GM06990 (cell line): ENCODE measurements around the gene FBXL13.
"Not testable (repeated sequence)": the region's sequence is repeated elsewhere in the genome, so short reads cannot be mapped to it uniquely, and the experiment has no call there.

Source experiments
- DNase-seq: peaks from one replicate; pipeline ENCODE4 v3.0.0-alpha.2; 2011; ENCODE audit not compliant: insufficient read length; ENCODE audit errors: extremely low read depth
- H3K27me3 ChIP-seq: replicated peaks from 2 replicates; pipeline ENCODE4 v1.6.0; 2011; ENCODE audit warnings: low read length; ENCODE audit not compliant: control insufficient read depth, insufficient read depth
- H3K36me3 ChIP-seq: 2 replicates; pipeline ENCODE4 v1.5.1; 2011; ENCODE audit warnings: low read length; ENCODE audit not compliant: control insufficient read depth, insufficient read depth
- H3K4me3 ChIP-seq: replicated peaks from 2 replicates; pipeline ENCODE4 v1.5.1; 2011; ENCODE audit warnings: low read depth, mild to moderate bottlenecking, control low read depth, low read length
- TF ChIP-seq, protein P1 (sequence below): IDR thresholded peaks from 2 replicates; pipeline ENCODE4 v1.5.1; 2011; ENCODE audit warnings: low read length, control low read depth, mild to moderate bottlenecking, inconsistent platforms; ENCODE audit not compliant: insufficient read depth, poor library complexity, severe bottlenecking

The FBXL13 gene

DNA sequence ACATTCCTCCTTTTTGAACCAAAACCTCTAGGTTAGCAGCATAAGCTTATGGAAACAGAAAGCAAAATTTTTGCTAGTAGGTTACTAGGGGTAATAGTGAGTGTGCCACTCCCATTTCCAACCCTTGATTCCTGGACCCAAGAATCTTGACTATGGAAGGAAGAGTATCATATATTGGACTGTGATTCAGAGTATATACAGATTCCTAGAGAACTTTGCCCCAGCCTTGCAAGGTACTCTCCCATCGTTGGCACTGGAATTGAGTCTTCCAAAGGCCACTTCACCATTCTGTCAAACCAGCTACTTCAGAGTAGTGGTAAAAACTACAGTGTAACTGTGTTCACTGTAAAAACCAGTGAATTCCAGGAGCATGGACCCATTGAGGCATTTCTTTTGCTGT, 92.4 kb downstream of the FBXL13 start:
- TF ChIP-seq, protein P1, sequence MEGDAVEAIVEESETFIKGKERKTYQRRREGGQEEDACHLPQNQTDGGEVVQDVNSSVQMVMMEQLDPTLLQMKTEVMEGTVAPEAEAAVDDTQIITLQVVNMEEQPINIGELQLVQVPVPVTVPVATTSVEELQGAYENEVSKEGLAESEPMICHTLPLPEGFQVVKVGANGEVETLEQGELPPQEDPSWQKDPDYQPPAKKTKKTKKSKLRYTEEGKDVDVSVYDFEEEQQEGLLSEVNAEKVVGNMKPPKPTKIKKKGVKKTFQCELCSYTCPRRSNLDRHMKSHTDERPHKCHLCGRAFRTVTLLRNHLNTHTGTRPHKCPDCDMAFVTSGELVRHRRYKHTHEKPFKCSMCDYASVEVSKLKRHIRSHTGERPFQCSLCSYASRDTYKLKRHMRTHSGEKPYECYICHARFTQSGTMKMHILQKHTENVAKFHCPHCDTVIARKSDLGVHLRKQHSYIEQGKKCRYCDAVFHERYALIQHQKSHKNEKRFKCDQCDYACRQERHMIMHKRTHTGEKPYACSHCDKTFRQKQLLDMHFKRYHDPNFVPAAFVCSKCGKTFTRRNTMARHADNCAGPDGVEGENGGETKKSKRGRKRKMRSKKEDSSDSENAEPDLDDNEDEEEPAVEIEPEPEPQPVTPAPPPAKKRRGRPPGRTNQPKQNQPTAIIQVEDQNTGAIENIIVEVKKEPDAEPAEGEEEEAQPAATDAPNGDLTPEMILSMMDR = no peak

DNA sequence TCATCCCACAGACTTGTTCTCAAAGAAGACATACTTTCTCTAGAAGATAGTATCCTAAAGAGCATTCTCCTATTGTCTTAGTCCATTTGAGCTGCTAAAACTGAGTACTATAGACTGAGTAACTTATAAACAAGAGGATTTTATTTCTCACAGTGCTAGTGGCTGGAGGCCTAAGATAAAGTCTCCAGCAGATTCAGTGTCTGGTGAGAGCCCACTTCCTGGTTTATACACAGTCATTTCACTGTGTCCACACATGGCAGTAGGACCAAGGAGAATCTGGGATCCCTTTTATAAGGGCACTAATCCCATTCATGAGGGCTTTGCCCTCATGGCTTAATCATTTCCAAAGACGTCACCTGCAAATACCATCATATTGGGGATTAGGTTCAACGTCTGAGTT, 93.1 kb downstream of the FBXL13 start:
- H3K27me3 ChIP-seq = no peaks in the 10 kb centered on the region
- H3K4me3 ChIP-seq = no peak overlapping the region
- TF ChIP-seq, protein P1 = no peak
- DNase-seq = no peak
- H3K36me3 ChIP-seq = no peaks in the 10 kb centered on the region

More for the DNA sequence above, 92.4 kb downstream of the FBXL13 start:
- no peak for DNase-seq
- H3K36me3 ChIP-seq = no peaks in the 10 kb centered on the region
- no peaks in the 10 kb centered on the region for H3K27me3 ChIP-seq
- H3K4me3 ChIP-seq = no peak overlapping the region

DNA sequence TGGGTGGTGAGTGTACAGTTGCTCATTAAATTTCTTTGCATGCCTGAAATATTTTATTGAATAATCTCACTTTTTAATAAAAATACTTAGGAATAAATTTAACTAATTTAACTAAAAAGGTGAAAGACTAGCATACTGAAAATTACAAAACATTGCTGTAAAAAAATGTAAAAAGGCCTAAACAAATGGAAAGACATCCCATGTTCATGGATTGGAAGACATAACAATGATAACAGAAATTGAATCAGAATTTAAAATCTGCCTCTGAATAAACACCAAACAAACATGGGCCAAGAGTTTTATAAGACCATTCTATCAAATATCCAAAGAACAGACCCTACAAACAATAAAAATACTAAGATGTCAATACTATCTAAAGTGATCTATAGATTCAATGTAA, 94.9 kb downstream of the FBXL13 start:
- no peak overlapping the region for H3K4me3 ChIP-seq
- no peak for DNase-seq
- no peaks in the 10 kb centered on the region for H3K27me3 ChIP-seq
- H3K36me3 ChIP-seq = no peaks in the 10 kb centered on the region
- TF ChIP-seq, protein P1 = no peak

DNA sequence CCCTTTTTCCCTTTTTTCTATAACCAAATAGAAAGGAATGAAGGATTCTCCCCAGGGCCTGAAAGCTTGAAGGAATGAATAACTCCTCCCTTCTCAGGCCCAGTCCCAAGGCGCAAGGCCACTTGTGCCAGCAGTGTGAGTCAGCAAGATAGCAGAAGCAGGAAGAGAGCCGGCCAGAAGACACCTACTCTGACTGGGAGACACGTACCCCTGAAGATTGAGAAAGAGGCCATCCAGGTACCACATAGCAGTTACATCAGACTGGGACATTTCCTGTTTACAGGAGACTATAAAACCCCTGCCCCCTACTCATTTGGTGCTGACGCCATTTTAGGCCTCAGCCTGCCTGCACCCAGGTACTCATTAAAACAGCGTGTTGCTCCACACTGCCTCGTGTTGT, 96.3 kb downstream of the FBXL13 start:
- Histone ChIP-seq H3K4me3 (no peak overlapping the region), H3K36me3 (no peaks in the 10 kb centered on the region), H3K27me3 (no peaks in the 10 kb centered on the region)
- TF ChIP-seq, protein P1 = no peak
- no peak for DNase-seq

DNA sequence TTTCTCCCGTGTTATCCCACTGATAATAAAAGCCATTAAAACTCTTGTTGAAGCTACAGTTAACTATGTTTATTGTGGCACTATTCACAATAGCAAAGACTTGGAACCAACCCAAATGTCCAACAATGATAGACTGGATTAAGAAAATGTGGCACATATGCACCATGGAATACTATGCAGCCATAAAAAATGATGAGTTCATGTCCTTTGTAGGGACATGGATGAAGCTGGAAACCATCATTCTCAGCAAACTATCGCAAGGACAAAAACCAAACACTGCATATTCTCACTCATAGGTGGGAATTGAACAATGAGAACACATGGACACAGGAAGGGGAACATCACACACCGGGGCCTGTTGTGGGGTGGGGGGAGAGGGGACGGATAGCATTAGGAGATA, 97.0 kb downstream of the FBXL13 start:
- H3K27me3 ChIP-seq, DNase-seq, H3K4me3 ChIP-seq, H3K36me3 ChIP-seq: not testable (repeated sequence)

DNA sequence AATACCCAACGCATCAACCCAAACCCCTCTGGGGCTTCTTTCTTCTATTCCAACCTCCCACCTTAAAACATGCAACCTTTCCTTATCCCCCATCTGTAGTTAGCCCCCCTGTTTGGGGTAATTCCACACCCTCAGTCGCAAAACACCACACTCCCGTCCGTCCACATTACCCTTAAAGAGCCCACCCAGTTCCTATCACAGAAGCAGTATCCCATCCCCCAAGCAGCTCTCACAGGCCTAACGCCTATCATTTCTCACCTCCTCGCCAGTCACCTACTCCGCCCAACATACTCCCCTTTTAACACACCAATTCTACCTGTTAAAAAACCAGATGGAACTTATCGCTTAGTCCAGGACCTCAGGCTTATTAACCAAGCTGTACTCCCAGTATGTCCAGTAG, 98.1 kb downstream of the FBXL13 start:
- DNase-seq = no peak
- H3K27me3 ChIP-seq = no peaks in the 10 kb centered on the region
- H3K4me3 ChIP-seq = no peak overlapping the region
- TF ChIP-seq, protein P1 = no peak
- no peaks in the 10 kb centered on the region for H3K36me3 ChIP-seq
